HepG2 (cell line): ENCODE measurements around the gene SPTSSB.

Experiments used
- CEBPZ ChIP-seq: IDR thresholded peaks from 2 replicates; pipeline ENCODE4 v1.6.1; 2012; ENCODE audit warnings: low read length, improper control_type of control experiment
- CTCF ChIP-seq: sonication (generic); formaldehyde crosslinking; IDR thresholded peaks from 2 replicates; pipeline ENCODE4 v1.5.0; 2020; ENCODE audit warnings: mild to moderate bottlenecking, missing genetic modification reagents, moderate library complexity
- PRDM10 ChIP-seq: sonication (generic); formaldehyde crosslinking; IDR thresholded peaks from 2 replicates; pipeline ENCODE4 v1.4.0; 2020; ENCODE audit warnings: low read depth, missing genetic modification reagents
- ZNF75D ChIP-seq: sonication (generic); formaldehyde crosslinking; IDR thresholded peaks from 2 replicates; pipeline ENCODE4 v1.8.1; 2023; ENCODE audit warnings: missing genetic modification reagents, mild to moderate bottlenecking, borderline replicate concordance

- TF ChIP-seq CTCF (CRISPR knock-in tag) (peak; percentile 63), PRDM10 (CRISPR knock-in tag) (no peak), CEBPZ (no peak), ZNF75D (CRISPR knock-in tag) (no peak)
Measured at GRCh38 chr3:161371441-161372320, at the start of gene SPTSSB.
